GM12891 (cell line): Measurements from ENCODE around the gene AHSG.

Source experiments
- POLR2A ChIP-seq: IDR thresholded peaks from 2 replicates; pipeline ENCODE4 v1.6.1; 2011; ENCODE audit warnings: low read depth, low read length, control low read depth
- POLR2AphosphoS5 ChIP-seq: IDR thresholded peaks from 2 replicates; pipeline ENCODE4 v1.6.1; 2011; ENCODE audit warnings: low read depth, low read length, control low read depth
- TAF1 ChIP-seq: IDR thresholded peaks from 2 replicates; pipeline ENCODE4 v1.6.1; 2011; ENCODE audit warnings: low read depth, low read length, control low read depth

GRCh38 chr3:186593862-186594261 is 19.0 kb upstream of the AHSG start:
- TF ChIP-seq POLR2A = no peak
- no peak for TF ChIP-seq TAF1
- no peak for TF ChIP-seq POLR2AphosphoS5
